RWPE2 (cell line): ENCODE measurements around the gene TARDBP.

Source experiments
- ATAC-seq: fragments of 200-7000 bp; cut with Tn5 transposase; 3 replicates; pipeline ENCODE4 v1.9.1; 2021; ENCODE audit warnings: low read depth
- DNase-seq: peaks from one replicate; pipeline ENCODE4 v3.0.0-alpha.2; 2020; ENCODE audit warnings: low spot score
- H3K27ac ChIP-seq: fragments of 450-650 bp; 2 replicates; pipeline ENCODE4 v1.5.1; 2017; ENCODE audit warnings: mild to moderate bottlenecking; ENCODE audit not compliant: poor library complexity, severe bottlenecking
- H3K27me3 ChIP-seq: fragments of 250-450 bp; sonication (Bioruptor Pico); 2 replicates; pipeline ENCODE4 v1.5.1; 2021; ENCODE audit warnings: mild to moderate bottlenecking, moderate library complexity; ENCODE audit not compliant: insufficient read depth, poor library complexity, severe bottlenecking
- H3K36me3 ChIP-seq: fragments of 250-450 bp; sonication (Bioruptor Pico); 2 replicates; pipeline ENCODE4 v1.5.1; 2020; ENCODE audit warnings: low read depth, mild to moderate bottlenecking, moderate library complexity
- H3K4me1 ChIP-seq: fragments of 250-450 bp; sonication (Bioruptor Pico); 2 replicates; pipeline ENCODE4 v1.5.1; 2021; ENCODE audit warnings: mild to moderate bottlenecking, moderate library complexity; ENCODE audit not compliant: insufficient read depth, poor library complexity, severe bottlenecking
- H3K4me3 ChIP-seq: fragments of 250-450 bp; sonication (Bioruptor Pico); 2 replicates; pipeline ENCODE4 v1.5.1; 2021; ENCODE audit warnings: mild to moderate bottlenecking, moderate library complexity; ENCODE audit not compliant: severe bottlenecking
- H3K9me3 ChIP-seq: fragments of 250-450 bp; sonication (Bioruptor Pico); 2 replicates; pipeline ENCODE4 v1.5.1; 2021; ENCODE audit warnings: mild to moderate bottlenecking, moderate library complexity; ENCODE audit not compliant: severe bottlenecking
- CTCF ChIP-seq: fragments of 450-650 bp; IDR thresholded peaks from one replicate; pipeline ENCODE4 v1.5.1; 2017; ENCODE audit warnings: mild to moderate bottlenecking, moderate library complexity; ENCODE audit not compliant: poor library complexity, severe bottlenecking

Gene TARDBP

GRCh38 chr1:11044086-11044848 is 31.8 kb downstream of the TARDBP start:
- TF ChIP-seq CTCF: no peak

GRCh38 chr1:11044849-11045427 is 32.5 kb downstream of the TARDBP start:
- no peak for DNase-seq
- ATAC-seq: peak; percentile 24; the same call in 2 of the 3 replicates
- Histone ChIP-seq H3K4me1 (no peaks in the 10 kb centered on the region), H3K36me3 (no peaks in the 10 kb centered on the region), H3K9me3 (no peaks in the 10 kb centered on the region), H3K27ac (no peak overlapping the region), H3K27me3 (no peaks in the 10 kb centered on the region), H3K4me3 (no peak overlapping the region)
- TF ChIP-seq CTCF: no peak

More at GRCh38 chr1:11044086-11044848, 31.8 kb downstream of the TARDBP start:
- 0 out of 3 replicates have a peak, but pooled peaks have one; percentile 8 for ATAC-seq
- no peaks in the 10 kb centered on the region for H3K27me3 ChIP-seq
- no peaks in the 10 kb centered on the region for H3K9me3 ChIP-seq
- no peaks in the 10 kb centered on the region for H3K36me3 ChIP-seq
- H3K4me1 ChIP-seq: no peaks in the 10 kb centered on the region
- no peak for DNase-seq
- H3K4me3 ChIP-seq: no peak overlapping the region
- H3K27ac ChIP-seq: no peak overlapping the region

DNA sequence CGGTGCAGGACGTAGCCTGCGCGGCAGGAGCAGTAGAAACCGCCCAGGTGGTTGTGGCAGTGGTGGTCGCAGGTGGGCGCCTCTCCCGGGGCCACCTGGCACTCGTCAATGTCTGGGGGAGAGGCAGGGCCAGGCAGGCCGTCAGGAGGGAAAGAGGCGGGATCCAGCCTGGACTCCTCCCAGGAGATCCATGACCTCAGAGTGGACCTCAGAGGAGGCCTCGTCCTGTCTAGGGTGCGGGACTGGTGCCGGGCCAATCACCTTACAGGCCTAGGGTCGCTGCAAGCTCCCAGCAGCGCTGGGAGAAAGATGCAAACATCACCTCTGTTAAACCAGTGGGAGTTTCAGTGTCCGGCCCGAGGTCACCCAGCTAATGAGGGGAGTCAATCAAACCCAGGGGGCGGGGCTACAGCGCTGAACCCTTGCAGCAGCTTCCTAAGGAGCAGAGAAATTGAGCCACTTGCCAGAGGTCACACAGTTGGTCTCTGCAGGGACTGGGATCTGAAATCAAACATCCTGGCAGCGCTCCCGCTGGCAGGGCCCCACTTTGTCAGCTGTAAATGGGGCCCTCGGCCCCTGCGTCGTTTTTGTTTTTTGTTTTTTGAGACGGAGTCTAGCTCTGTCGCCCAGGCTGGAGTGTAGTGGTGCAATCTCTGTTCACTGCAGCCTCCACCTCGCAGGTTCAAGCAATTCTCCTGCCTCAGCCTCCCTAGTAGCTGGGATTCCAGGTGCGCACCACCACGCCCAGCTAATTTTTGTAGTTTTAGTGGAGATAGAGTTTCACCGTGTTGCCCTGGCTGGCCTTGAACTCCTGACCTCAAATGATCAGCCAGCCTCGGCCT is 33.2 kb downstream of the TARDBP start:
- DNase-seq (no peak), ATAC-seq (no peak; the same call in 2 of the 3 replicates)
- Histone ChIP-seq H3K27me3 (no peaks in the 10 kb centered on the region), H3K9me3 (no peaks in the 10 kb centered on the region), H3K36me3 (no peaks in the 10 kb centered on the region), H3K4me1 (no peaks in the 10 kb centered on the region), H3K27ac (no peak overlapping the region), H3K4me3 (no peak overlapping the region)
- no peak for TF ChIP-seq CTCF

GRCh38 chr1:11046270-11046566 is 33.8 kb downstream of the TARDBP start:
- Histone ChIP-seq H3K27ac (no peak overlapping the region), H3K4me3 (no peak overlapping the region), H3K36me3 (no peaks in the 10 kb centered on the region), H3K27me3 (no peaks in the 10 kb centered on the region), H3K4me1 (no peaks in the 10 kb centered on the region), H3K9me3 (no peaks in the 10 kb centered on the region)
- ATAC-seq: no peak
- DNase-seq: no peak
- TF ChIP-seq CTCF: no peak
